ENCODE measurements around the gene SYCP2L. TPM values are rescaled to one million over a fixed set of nuclear protein-coding genes. Genes with fewer than 3 reads are reported as not detected.
"Not testable (repeated sequence)": the region's sequence is repeated elsewhere in the genome, so short reads cannot be mapped to it uniquely, and the experiment has no call there.

SYCP2L gene
- total RNA-seq, 2 donors from 2014 or later: 0.46 to 3.7 TPM

GRCh38 chr6:10843554-10843953, 43.3 kb upstream of the SYCP2L start:
- intact Hi-C loops (cut with DNase I): no loop called here
- no peak for TF ChIP-seq POLR2A (IDR thresholded peaks at IDR 0.05)
- no peak for TF ChIP-seq POLR2AphosphoS5 (IDR thresholded peaks at IDR 0.05)
- TF ChIP-seq, protein P1, sequence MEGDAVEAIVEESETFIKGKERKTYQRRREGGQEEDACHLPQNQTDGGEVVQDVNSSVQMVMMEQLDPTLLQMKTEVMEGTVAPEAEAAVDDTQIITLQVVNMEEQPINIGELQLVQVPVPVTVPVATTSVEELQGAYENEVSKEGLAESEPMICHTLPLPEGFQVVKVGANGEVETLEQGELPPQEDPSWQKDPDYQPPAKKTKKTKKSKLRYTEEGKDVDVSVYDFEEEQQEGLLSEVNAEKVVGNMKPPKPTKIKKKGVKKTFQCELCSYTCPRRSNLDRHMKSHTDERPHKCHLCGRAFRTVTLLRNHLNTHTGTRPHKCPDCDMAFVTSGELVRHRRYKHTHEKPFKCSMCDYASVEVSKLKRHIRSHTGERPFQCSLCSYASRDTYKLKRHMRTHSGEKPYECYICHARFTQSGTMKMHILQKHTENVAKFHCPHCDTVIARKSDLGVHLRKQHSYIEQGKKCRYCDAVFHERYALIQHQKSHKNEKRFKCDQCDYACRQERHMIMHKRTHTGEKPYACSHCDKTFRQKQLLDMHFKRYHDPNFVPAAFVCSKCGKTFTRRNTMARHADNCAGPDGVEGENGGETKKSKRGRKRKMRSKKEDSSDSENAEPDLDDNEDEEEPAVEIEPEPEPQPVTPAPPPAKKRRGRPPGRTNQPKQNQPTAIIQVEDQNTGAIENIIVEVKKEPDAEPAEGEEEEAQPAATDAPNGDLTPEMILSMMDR (IDR thresholded peaks at IDR 0.05): no peak
- Histone ChIP-seq H3K36me3 (no peaks in the 10 kb centered on the region), H3K4me3 (no peak overlapping the region), H3K27me3 (replicated peaks; ENCODE audit: insufficient read depth) (no peaks in the 10 kb centered on the region), H3K9me3 (no peaks in the 10 kb centered on the region), H3K27ac (no peak overlapping the region), H3K4me1 (replicated peaks) (no peaks in the 10 kb centered on the region)
- no peak for DNase-seq (ENCODE audit: low spot score)

GRCh38 chr6:10847684-10848083, 39.2 kb upstream of the SYCP2L start:
- no peak for TF ChIP-seq POLR2A (IDR thresholded peaks at IDR 0.05)
- TF ChIP-seq, protein P1 (IDR thresholded peaks at IDR 0.05): peak in 2 of 4 experiments; percentile 8 to 14
- TF ChIP-seq POLR2AphosphoS5 (IDR thresholded peaks at IDR 0.05): no peak
- no peak for DNase-seq (ENCODE audit: low spot score)
- intact Hi-C loops (cut with DNase I): no loop called here
- H3K36me3 ChIP-seq: no peaks in the 10 kb centered on the region
- H3K4me3 ChIP-seq: no peak overlapping the region
- no peaks in the 10 kb centered on the region for H3K4me1 ChIP-seq (replicated peaks)
- WGBS: 78% methylated on average over 3 of the region's 3 CpGs
- H3K9me3 ChIP-seq: no peaks in the 10 kb centered on the region
- H3K27me3 ChIP-seq (replicated peaks; ENCODE audit: insufficient read depth): no peaks in the 10 kb centered on the region
- no peak overlapping the region for H3K27ac ChIP-seq

GRCh38 chr6:10849901-10850300, 37.0 kb upstream of the SYCP2L start:
- no peaks in the 10 kb centered on the region for H3K36me3 ChIP-seq
- H3K27ac ChIP-seq: no peak overlapping the region
- H3K9me3 ChIP-seq: no peaks in the 10 kb centered on the region
- intact Hi-C loops (cut with DNase I): no loop called here
- WGBS: 92% methylated on average over 4 of the region's 4 CpGs
- no peak overlapping the region for H3K4me3 ChIP-seq
- no peak for DNase-seq (ENCODE audit: low spot score)
- no peaks in the 10 kb centered on the region for H3K27me3 ChIP-seq (replicated peaks; ENCODE audit: insufficient read depth)
- no peaks in the 10 kb centered on the region for H3K4me1 ChIP-seq (replicated peaks)
- TF ChIP-seq, protein P1 (IDR thresholded peaks at IDR 0.05): no peak
- no peak for TF ChIP-seq POLR2AphosphoS5 (IDR thresholded peaks at IDR 0.05)
- TF ChIP-seq POLR2A (IDR thresholded peaks at IDR 0.05): no peak

DNA sequence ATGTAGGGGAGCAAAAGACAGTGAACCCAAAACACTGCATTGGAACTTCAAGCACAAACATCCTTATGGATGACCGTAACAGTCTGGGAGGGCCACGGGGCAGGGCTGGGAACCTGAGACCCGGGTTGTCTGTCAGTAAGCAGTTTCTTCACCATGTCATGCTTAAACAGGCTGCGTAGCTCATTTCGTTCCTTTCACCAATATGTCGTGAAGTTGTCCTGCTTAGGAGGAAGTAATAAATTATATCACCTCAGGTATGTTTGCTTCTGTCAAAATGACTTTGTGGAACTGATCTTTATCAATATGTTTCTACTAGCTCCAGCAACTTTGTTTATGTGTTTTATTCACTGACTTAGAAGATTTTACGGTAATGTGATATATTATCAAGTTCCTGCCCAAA, 36.1 kb upstream of the SYCP2L start:
- Histone ChIP-seq H3K4me1 (replicated peaks) (no peaks in the 10 kb centered on the region), H3K4me3 (no peak overlapping the region), H3K27me3 (replicated peaks; ENCODE audit: insufficient read depth) (no peaks in the 10 kb centered on the region), H3K36me3 (no peaks in the 10 kb centered on the region), H3K9me3 (no peaks in the 10 kb centered on the region), H3K27ac (no peak overlapping the region)
- WGBS: 16% methylated on average over 7 of the region's 7 CpGs
- peak; percentile 7 for DNase-seq (ENCODE audit: low spot score)
- intact Hi-C loops (cut with DNase I): no loop called here
- TF ChIP-seq, protein P1 (IDR thresholded peaks at IDR 0.05): no peak
- TF ChIP-seq POLR2A (IDR thresholded peaks at IDR 0.05): no peak
- TF ChIP-seq POLR2AphosphoS5 (IDR thresholded peaks at IDR 0.05): peak; percentile 39

- intact Hi-C loops (cut with DNase I): no loop called here
- Histone ChIP-seq H3K27me3 (replicated peaks; ENCODE audit: insufficient read depth) (no peaks in the 10 kb centered on the region), H3K4me1 (replicated peaks) (no peaks in the 10 kb centered on the region), H3K27ac (no peak overlapping the region), H3K36me3 (no peaks in the 10 kb centered on the region), H3K9me3 (no peaks in the 10 kb centered on the region), H3K4me3 (no peak overlapping the region)
- WGBS: 59% methylated on average over 11 of the region's 11 CpGs
- DNase-seq (ENCODE audit: low spot score): no peak
- TF ChIP-seq, protein P1 (IDR thresholded peaks at IDR 0.05): no peak
- no peak for TF ChIP-seq POLR2AphosphoS5 (IDR thresholded peaks at IDR 0.05)
- TF ChIP-seq POLR2A (IDR thresholded peaks at IDR 0.05): no peak
Measured at GRCh38 chr6:10852361-10852960, 34.4 kb upstream of the SYCP2L start.

GRCh38 chr6:10853849-10854300, 33.0 kb upstream of the SYCP2L start:
- H3K4me3 ChIP-seq; H3K9me3 ChIP-seq; intact Hi-C loops (cut with DNase I); H3K4me1 ChIP-seq (replicated peaks); H3K27me3 ChIP-seq (replicated peaks; ENCODE audit: insufficient read depth); DNase-seq (ENCODE audit: low spot score); H3K27ac ChIP-seq; H3K36me3 ChIP-seq: not testable (repeated sequence)
- WGBS: 81% methylated on average over 6 of the region's 6 CpGs
